ENCODE data around the gene PDK2. TPM values are rescaled to one million over a fixed set of nuclear protein-coding genes. Genes with fewer than 3 reads are reported as not detected.

Gene PDK2
- total RNA-seq, 4 donors from 2014 or later, result 33.2 to 114 (median 69.6) TPM

GRCh38 chr17:50102164-50102991 is 7.2 kb downstream of the PDK2 start:
- peak overlapping the region; percentile 19 for H3K4me3 ChIP-seq
- H3K36me3 ChIP-seq, result peaks cover 56% of the 10 kb centered on the region
- 64% methylated on average over 10 of the region's 15 CpGs for WGBS
- peaks cover 41% of the 10 kb centered on the region for H3K4me1 ChIP-seq
- no peaks in the 10 kb centered on the region for H3K9me3 ChIP-seq
- TF ChIP-seq CTCF (IDR thresholded peaks at IDR 0.05), result no peak
- TF ChIP-seq POLR2AphosphoS5 (IDR thresholded peaks at IDR 0.05), result no peak
- no peak for TF ChIP-seq EP300 (IDR thresholded peaks at IDR 0.05)
- no peak for TF ChIP-seq POLR2A (IDR thresholded peaks at IDR 0.05)
- peak overlapping the region; percentile 65 for H3K27ac ChIP-seq
- no peaks in the 10 kb centered on the region for H3K27me3 ChIP-seq
- no peak for DNase-seq (ENCODE audit: low spot score in 2 of 2)

- no peaks in the 10 kb centered on the region for H3K27me3 ChIP-seq
- peaks cover 38% of the 10 kb centered on the region for H3K4me1 ChIP-seq
- TF ChIP-seq EP300 (IDR thresholded peaks at IDR 0.05) (no peak), POLR2AphosphoS5 (IDR thresholded peaks at IDR 0.05) (no peak), POLR2A (IDR thresholded peaks at IDR 0.05) (no peak), CTCF (IDR thresholded peaks at IDR 0.05) (no peak)
- no peaks in the 10 kb centered on the region for H3K9me3 ChIP-seq
- H3K27ac ChIP-seq, result no peak overlapping the region
- peaks cover 56% of the 10 kb centered on the region for H3K36me3 ChIP-seq
- DNase-seq (ENCODE audit: low spot score in 2 of 2), result no peak
- no peak overlapping the region for H3K4me3 ChIP-seq
- 71% methylated on average over 2 of the region's 2 CpGs for WGBS
Observed at GRCh38 chr17:50103252-50103651, 8.1 kb downstream of the PDK2 start.

GRCh38 chr17:50103941-50104340 is 8.8 kb downstream of the PDK2 start:
- Histone ChIP-seq H3K4me3 (no peak overlapping the region), H3K36me3 (peaks cover 56% of the 10 kb centered on the region), H3K4me1 (peaks cover 38% of the 10 kb centered on the region), H3K27ac (no peak overlapping the region), H3K27me3 (no peaks in the 10 kb centered on the region), H3K9me3 (no peaks in the 10 kb centered on the region)
- WGBS, result no CpG with 5 or more reads among the region's 5 CpGs
- TF ChIP-seq EP300 (IDR thresholded peaks at IDR 0.05), result no peak
- no peak for TF ChIP-seq POLR2AphosphoS5 (IDR thresholded peaks at IDR 0.05)
- no peak for TF ChIP-seq POLR2A (IDR thresholded peaks at IDR 0.05)
- TF ChIP-seq CTCF (IDR thresholded peaks at IDR 0.05), result no peak
- no peak for DNase-seq (ENCODE audit: low spot score in 2 of 2)

GRCh38 chr17:50105811-50106210 is 10.7 kb downstream of the PDK2 start:
- no peak for TF ChIP-seq EP300 (IDR thresholded peaks at IDR 0.05)
- peaks cover 65% of the 10 kb centered on the region for H3K36me3 ChIP-seq
- H3K27ac ChIP-seq, result no peak overlapping the region
- no peak for DNase-seq (ENCODE audit: low spot score in 2 of 2)
- WGBS, result 90% methylated on average over 21 of the region's 21 CpGs
- H3K27me3 ChIP-seq, result no peaks in the 10 kb centered on the region
- no peak overlapping the region for H3K4me3 ChIP-seq
- H3K4me1 ChIP-seq, result peaks cover 25% of the 10 kb centered on the region
- H3K9me3 ChIP-seq, result no peaks in the 10 kb centered on the region

GRCh38 chr17:50106393-50107131 is 11.4 kb downstream of the PDK2 start:
- no peak overlapping the region for H3K4me3 ChIP-seq
- H3K27ac ChIP-seq, result no peak overlapping the region
- no peaks in the 10 kb centered on the region for H3K9me3 ChIP-seq
- DNase-seq (ENCODE audit: low spot score in 2 of 2), result no peak
- TF ChIP-seq EP300 (IDR thresholded peaks at IDR 0.05), result no peak
- no peak for TF ChIP-seq CTCF (IDR thresholded peaks at IDR 0.05)
- TF ChIP-seq POLR2A (IDR thresholded peaks at IDR 0.05), result no peak
- TF ChIP-seq POLR2AphosphoS5 (IDR thresholded peaks at IDR 0.05), result no peak
- 88% methylated on average over 8 of the region's 13 CpGs for WGBS
- peaks cover 24% of the 10 kb centered on the region for H3K4me1 ChIP-seq
- H3K36me3 ChIP-seq, result peaks cover 65% of the 10 kb centered on the region
- no peaks in the 10 kb centered on the region for H3K27me3 ChIP-seq
